Lower leg skin (tissue), 3 donors: ENCODE results near the gene ACADVL.

Experiments
- CTCF ChIP-seq, 3 donors: fragments of 450-650 bp; IDR thresholded peaks; one replicate each; pipeline ENCODE4 v1.5.1; 2016; ENCODE audit warnings: antibody characterized with exemption in 3 of 3, mild to moderate bottlenecking in 3 of 3, moderate library complexity in 2 of 3
- POLR2A ChIP-seq, 2 donors: fragments of 450-650 bp; IDR thresholded peaks; one replicate each; pipeline ENCODE4 v1.6.1; 2016 to 2017; ENCODE audit warnings: antibody characterized with exemption in 2 of 2, mild to moderate bottlenecking in 1 of 2, moderate library complexity in 1 of 2

- TF ChIP-seq POLR2A (IDR thresholded peaks at IDR 0.05) (no peak), CTCF (IDR thresholded peaks at IDR 0.05) (no peak)
These were observed 35.6 kb upstream of the ACADVL start for GRCh38 chr17:7184091-7184488.
